HCT116 (cell line): ENCODE measurements around the gene MLX. TPM values are rescaled to one million over a fixed set of nuclear protein-coding genes. Genes with fewer than 3 reads are reported as not detected.

ENCODE experiments used
- ATAC-seq: fragments of 200-7000 bp; cut with Tn5 transposase; 2 replicates; pipeline ENCODE4 v1.9.1; 2020; ENCODE audit warnings: mild to moderate bottlenecking, moderate library complexity
- BruUV-seq: library from RNA; stranded (reverse); fragments of 400-500 nt; replicated peaks from 2 replicates; lab custom pipeline; 2021; lab: Mats Ljungman, UMichigan
- CTCF ChIA-PET: fragments of 300-600 bp; sonication (Branson Sonifier 250); formaldehyde crosslinking; loops from one replicate; lab custom pipeline; 2021; ENCODE audit warnings: antibody characterized with exemption; lab: Charles Lee
- POLR2A ChIA-PET: fragments of 300-600, 350-600 bp; sonication (Branson Sonifier 250); formaldehyde crosslinking; loops from one replicate; lab custom pipeline; 2021; ENCODE audit warnings: antibody characterized with exemption; lab: Charles Lee
- RAD21 ChIA-PET, 2 experiments: fragments of 300-600 bp; sonication (Branson Sonifier 250); formaldehyde crosslinking; loops; one replicate each; lab custom pipeline; 2023; ENCODE audit warnings: low total read pairs in 2 of 2; ENCODE audit not compliant: uncharacterized antibody in 2 of 2, unreplicated experiment in 2 of 2, low non-redundant PET in 1 of 2; lab: Charles Lee
- DNase-seq: peaks from one replicate; pipeline ENCODE4 v3.0.0-alpha.2; 2010; ENCODE audit warnings: low read depth, low spot score
- H2AFZ ChIP-seq: fragments of 200-600 bp; shearing (Covaris generic), sonication (generic); 2 replicates; pipeline ENCODE4 v1.6.1; 2017; ENCODE audit warnings: low read depth, mixed run types, mixed read lengths, antibody characterized with exemption, low read length; ENCODE audit not compliant: poor library complexity, severe bottlenecking
- H3K27ac ChIP-seq: 2 replicates; pipeline ENCODE4 v1.5.1; 2012; ENCODE audit warnings: low read depth, low read length
- H3K27me3 ChIP-seq: fragments of 200-600 bp; sonication (generic); 2 replicates; pipeline ENCODE4 v1.6.1; 2016; ENCODE audit warnings: mixed run types, low read length, mixed read lengths; ENCODE audit not compliant: insufficient read depth
- H3K36me3 ChIP-seq, 2 experiments: fragments of 200-500 bp in 1 of 2; fragments of 200-600 bp in 1 of 2; sonication (Bioruptor generic) in 1 of 2; sonication (generic) in 1 of 2; 2 replicates each; pipeline versions ENCODE4 v1.5.1 to v1.6.1; 2014 to 2016; ENCODE audit warnings: low read length in 2 of 2, inconsistent platforms in 1 of 2, mixed read lengths in 1 of 2, mixed run types in 1 of 2; ENCODE audit not compliant: insufficient read depth in 2 of 2, control insufficient read depth in 1 of 2
- H3K4me1 ChIP-seq, 2 experiments: fragments of 200-600 bp in 1 of 2; sonication (generic) in 1 of 2; 2 replicates each; pipeline versions ENCODE4 v1.5.1 to v1.6.1; 2012 to 2017; ENCODE audit warnings: low read length in 2 of 2, inconsistent platforms in 1 of 2, mild to moderate bottlenecking in 1 of 2, mixed read lengths in 1 of 2, mixed run types in 1 of 2, moderate library complexity in 1 of 2; ENCODE audit not compliant: insufficient read depth in 2 of 2, control insufficient read depth in 1 of 2
- H3K4me2 ChIP-seq: fragments of 200-600 bp; sonication (generic); 2 replicates; pipeline ENCODE4 v1.6.1; 2017; ENCODE audit warnings: mixed run types, low read length, mixed read lengths
- H3K4me3 ChIP-seq, 2 experiments: fragments of 200-600 bp in 1 of 2; sonication (generic) in 1 of 2; replicated peaks in 1 of 2; 2 replicates each; pipeline ENCODE4 v1.5.1; 2011 to 2016; ENCODE audit warnings: low read length in 2 of 2, control low read depth in 1 of 2, low read depth in 1 of 2, mild to moderate bottlenecking in 1 of 2, mixed read lengths in 1 of 2, mixed run types in 1 of 2
- H3K79me2 ChIP-seq: fragments of 200-600 bp; sonication (generic); 2 replicates; pipeline ENCODE4 v1.6.1; 2017; ENCODE audit warnings: mild to moderate bottlenecking, mixed run types, low read length, moderate library complexity, mixed read lengths; ENCODE audit not compliant: insufficient read depth
- H3K9ac ChIP-seq: fragments of 200-600 bp; sonication (generic); 2 replicates; pipeline ENCODE4 v1.6.1; 2016; ENCODE audit warnings: low read length, mixed read lengths
- H3K9me2 ChIP-seq: fragments of 200-600 bp; sonication (generic), shearing (Covaris generic); 2 replicates; pipeline ENCODE4 v1.6.1; 2017; ENCODE audit warnings: mixed run types, mild to moderate bottlenecking, moderate library complexity; ENCODE audit not compliant: insufficient read depth
- H3K9me3 ChIP-seq, 2 experiments: fragments of 200-500 bp in 1 of 2; fragments of 200-600 bp in 1 of 2; sonication (Bioruptor generic) in 1 of 2; sonication (generic) in 1 of 2; 2 replicates each; pipeline ENCODE4 v1.6.1; 2014 to 2017; ENCODE audit warnings: low read length in 2 of 2, mixed read lengths in 2 of 2, inconsistent platforms in 1 of 2, low read depth in 1 of 2, mild to moderate bottlenecking in 1 of 2, mixed run types in 1 of 2, moderate library complexity in 1 of 2; ENCODE audit not compliant: control insufficient read depth in 1 of 2, insufficient read depth in 1 of 2
- H4K20me1 ChIP-seq: fragments of 200-600 bp; sonication (generic), shearing (Covaris generic); 2 replicates; pipeline ENCODE4 v1.6.1; 2017; ENCODE audit warnings: mixed run types, mild to moderate bottlenecking, moderate library complexity; ENCODE audit not compliant: insufficient read depth
- CEBPB ChIP-seq: IDR thresholded peaks from 2 replicates; pipeline ENCODE4 v1.6.1; 2012; ENCODE audit warnings: low read depth
- EGR1 ChIP-seq: IDR thresholded peaks from 2 replicates; pipeline ENCODE4 v1.6.1; 2012; ENCODE audit warnings: low read depth
- ELF1 ChIP-seq: IDR thresholded peaks from 2 replicates; pipeline ENCODE4 v1.6.1; 2012; ENCODE audit warnings: low read depth, borderline replicate concordance
- EZH2 ChIP-seq: fragments of 200-600 bp; sonication (generic); IDR thresholded peaks from 2 replicates; pipeline ENCODE4 v1.6.1; 2017; ENCODE audit warnings: antibody characterized with exemption, mixed run types
- JUND ChIP-seq: IDR thresholded peaks from 2 replicates; pipeline ENCODE4 v1.6.1; 2012
- MAX ChIP-seq: IDR thresholded peaks from 2 replicates; pipeline ENCODE4 v1.6.1; 2012
- SIN3A ChIP-seq: IDR thresholded peaks from 2 replicates; pipeline ENCODE4 v1.6.1; 2012; ENCODE audit warnings: low read depth
- TCF7L2 ChIP-seq: IDR thresholded peaks from 2 replicates; pipeline ENCODE4 v1.7.0; 2011; ENCODE audit warnings: borderline replicate concordance, inconsistent platforms; ENCODE audit not compliant: insufficient read depth, insufficient read length; ENCODE audit errors: extremely low read depth
- intact Hi-C: fragments of 100-400 bp; cut with micrococcal nuclease; formaldehyde crosslinking; loops from 2 replicates; pipeline ENCODE4 v1.10.0; 2022
- total RNA-seq: library from RNA; stranded (reverse); gene quantifications from one replicate; pipeline ENCODE4 v1.2.1, GENCODE V29; 2021; ENCODE audit not compliant: unreplicated experiment

Gene MLX
- total RNA-seq, 1 experiment from 2014 or later, result 47.9 TPM

DNA sequence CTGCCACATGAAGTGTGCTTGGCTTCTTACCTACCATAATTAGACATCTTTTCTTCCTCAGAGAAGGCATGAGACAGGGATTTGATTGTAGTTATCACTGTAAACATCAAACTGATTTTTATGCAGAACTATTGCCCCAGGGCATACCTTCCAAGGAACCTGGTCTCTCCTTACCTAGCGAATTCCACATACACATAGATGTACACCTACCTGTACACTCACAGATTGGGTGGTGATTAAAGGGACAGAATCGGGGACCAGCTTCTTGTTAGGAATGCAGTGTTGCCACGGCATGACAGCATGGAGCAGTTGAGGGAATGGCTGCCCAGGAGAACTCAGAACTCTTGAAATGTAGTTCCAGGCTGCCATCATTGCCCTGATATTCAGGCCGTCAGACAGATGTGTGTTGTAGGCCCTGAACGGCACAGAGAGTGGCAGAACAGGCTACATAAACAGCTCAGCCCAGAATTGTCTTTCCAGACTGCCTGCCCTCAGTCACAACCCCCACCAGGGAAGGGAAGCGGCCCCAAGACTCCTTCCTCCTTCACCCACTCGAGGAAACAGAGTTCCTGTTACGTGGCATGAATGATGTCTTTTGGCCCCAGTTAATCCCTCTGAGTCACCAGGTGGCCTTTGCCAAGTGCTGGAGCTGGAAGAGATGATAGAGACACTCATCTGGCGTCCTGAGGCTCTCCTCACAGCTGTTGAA, 48.7 kb upstream of the MLX start (continued):
- no peak for TF ChIP-seq ELF1
- TF ChIP-seq EZH2, result no peak
- TF ChIP-seq JUND, result peak; percentile 88
- TF ChIP-seq EGR1, result 0 out of 2 replicates have a peak, but pooled peaks have one; percentile 20
- TF ChIP-seq TCF7L2, result peak; percentile 16
- TF ChIP-seq, all 23 proteins: peak for 11

DNA sequence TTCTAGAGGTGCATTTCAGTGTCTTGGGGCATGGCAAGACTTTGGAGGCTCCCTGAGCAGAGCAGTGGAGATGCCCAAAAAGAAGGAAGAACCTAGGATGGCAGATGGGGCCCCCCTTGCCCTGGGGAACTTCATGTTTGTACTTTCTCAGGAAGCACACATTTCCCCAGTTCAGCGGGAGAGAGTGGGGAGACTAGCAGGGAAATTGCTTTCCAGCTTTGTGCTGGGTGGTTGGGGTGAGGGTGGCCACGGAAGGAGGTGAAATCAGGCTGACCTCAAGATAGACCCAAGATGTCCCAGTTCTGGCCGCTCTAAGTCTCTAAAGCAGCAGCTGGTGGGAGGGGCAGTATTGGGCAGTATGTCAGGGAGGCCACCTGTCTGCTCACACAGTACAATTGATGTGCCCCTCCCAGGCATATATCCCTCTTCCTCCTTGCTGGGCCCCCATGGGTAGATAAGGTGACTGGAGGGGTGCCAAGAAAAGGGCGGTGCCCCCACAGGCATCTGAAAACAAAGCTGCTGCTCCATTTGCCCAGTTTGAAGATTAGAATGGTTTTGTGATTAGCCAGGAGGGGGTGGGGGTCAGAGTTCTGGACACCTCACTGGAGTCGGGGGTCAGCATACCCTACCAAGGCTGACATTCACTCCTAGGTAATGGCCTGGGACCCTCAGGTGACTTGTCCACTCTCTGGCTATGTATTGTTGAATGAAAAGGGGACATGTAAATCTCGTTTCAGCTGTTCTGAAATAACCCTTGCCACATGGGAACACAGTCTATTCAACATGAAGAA, 48.0 kb upstream of the MLX start:
- Histone ChIP-seq H3K9me3 (no peaks in the 10 kb centered on the region), H4K20me1 (no peaks in the 10 kb centered on the region), H3K27me3 (no peaks in the 10 kb centered on the region), H3K79me2 (no peaks in the 10 kb centered on the region), H3K4me1 (peaks cover 39 to 54% of the 10 kb centered on the region in 2 experiments), H3K9ac (peak overlapping the region; percentile 63), H3K9me2 (no peaks in the 10 kb centered on the region), H3K4me3 (peak overlapping the region in 1 of 2 experiments; percentile 35; a peak in 3 of 4 replicates), H3K27ac (peak overlapping the region; percentile 93), H2AFZ (no peak overlapping the region), H3K4me2 (peak overlapping the region; percentile 78), H3K36me3 (peaks cover 3 to 5% of the 10 kb centered on the region in 2 experiments; a peak in 2 of 4 replicates)
- intact Hi-C loops, result loop anchor here (5.0 kb wide), 1 partner anchor 112 kb away; no protein-coding TSS in a partner anchor
- CTCF ChIA-PET, result interaction anchor here (0.6 to 2.6 kb wide), 9 partner anchors 8 to 297 kb away, joined by 3 to 22 read pairs (median 6); no protein-coding TSS in a partner anchor
- peak; percentile 29 for ATAC-seq
- RAD21 ChIA-PET, result interaction anchor here (0.6 to 1.5 kb wide), 3 partner anchors 8 to 681 kb away, joined by 3 to 5 read pairs (median 4); no protein-coding TSS in a partner anchor
- no peak for DNase-seq
- BruUV-seq, result TSS peak; percentile 3
- POLR2A ChIA-PET, result interaction anchor here (0.5 to 4.6 kb wide), 6 partner anchors 8 to 109 kb away, joined by 5 to 28 read pairs (median 7); partner anchors contain the start of genes CAVIN1 and NAGLU
- TF ChIP-seq MAX (peak; percentile 19; the same call in 1 of the 2 replicates), ELF1 (no peak), SIN3A (no peak), TCF7L2 (peak; percentile 5), EZH2 (no peak), CEBPB (no peak)
